CD4-positive, alpha-beta T cell treated with Interleukin-6 for 4 hours (primary cell): Measurements from ENCODE around the gene DNASE2B.
"Not testable (repeated sequence)": the region's sequence is repeated elsewhere in the genome, so short reads cannot be mapped to it uniquely, and the experiment has no call there.

Experiments
- DNase-seq: peaks from one replicate; pipeline ENCODE4 v3.0.0-alpha.2; 2020; ENCODE audit warnings: mixed read lengths

DNASE2B gene

GRCh38 chr1:84424513-84425149, 26.3 kb downstream of the DNASE2B start:
- no peak for DNase-seq

GRCh38 chr1:84425150-84425896, 27.0 kb downstream of the DNASE2B start:
- no peak for DNase-seq

GRCh38 chr1:84426376-84426775, 28.1 kb downstream of the DNASE2B start:
- DNase-seq, result no peak

- DNase-seq, result no peak
These were observed 29.2 kb downstream of the DNASE2B start for GRCh38 chr1:84427250-84428188.

GRCh38 chr1:84428235-84428634, 30.0 kb downstream of the DNASE2B start:
- DNase-seq, result no peak

- no peak for DNase-seq
These were observed 30.9 kb downstream of the DNASE2B start for GRCh38 chr1:84429231-84429630.

- no peak for DNase-seq
These were observed 32.3 kb downstream of the DNASE2B start for GRCh38 chr1:84430546-84430945.

GRCh38 chr1:84433258-84434080, 35.2 kb downstream of the DNASE2B start:
- DNase-seq, result peak; percentile 72

GRCh38 chr1:84434081-84434769, 35.9 kb downstream of the DNASE2B start:
- peak; percentile 24 for DNase-seq

GRCh38 chr1:84434801-84435549, 36.7 kb downstream of the DNASE2B start:
- DNase-seq, result peak; percentile 3

GRCh38 chr1:84436876-84437655, 38.8 kb downstream of the DNASE2B start:
- DNase-seq, result peak; percentile 6

- DNase-seq, result no peak
These were observed 44.0 kb downstream of the DNASE2B start for GRCh38 chr1:84442256-84442655.

GRCh38 chr1:84442747-84443646, 44.7 kb downstream of the DNASE2B start:
- DNase-seq, result peak; percentile 40

- not testable (repeated sequence) for DNase-seq
These were observed 50.4 kb downstream of the DNASE2B start for GRCh38 chr1:84448704-84449103.

GRCh38 chr1:84450910-84451309, 52.6 kb downstream of the DNASE2B start:
- no peak for DNase-seq

GRCh38 chr1:84452436-84452835, 54.2 kb downstream of the DNASE2B start:
- no peak for DNase-seq

GRCh38 chr1:84462118-84462517, 63.8 kb downstream of the DNASE2B start:
- no peak for DNase-seq
